H1 (cell line): ENCODE data around the gene TMEM178B. TPM values are rescaled to one million over a fixed set of nuclear protein-coding genes. Genes with fewer than 3 reads are reported as not detected.

Experiments used
- CTCF ChIA-PET: fragments of 300-600 bp; sonication (Branson Sonifier 250); formaldehyde crosslinking; loops from one replicate; lab custom pipeline; 2021; ENCODE audit not compliant: partially characterized antibody; lab: Charles Lee
- POLR2A ChIA-PET: fragments of 300-600 bp; sonication (Branson Sonifier 250); formaldehyde crosslinking; loops from one replicate; lab custom pipeline; 2021; ENCODE audit warnings: inconsistent platforms; ENCODE audit not compliant: partially characterized antibody; lab: Charles Lee
- DNase-seq, 2 experiments: peaks; one replicate each; pipeline versions ENCODE4 v3.0.0 to v3.0.0-alpha.2; 2010 to 2022; ENCODE audit warnings: low spot score in 2 of 2, low read depth in 1 of 2, mixed read lengths in 1 of 2
- FAIRE-seq: peaks from 2 replicates; lab custom pipeline; 2011; peaks lifted over from hg19 to GRCh38; lab: Jason Lieb, UNC
- H2AFZ ChIP-seq: 2 replicates; pipeline ENCODE4 v1.8.1; 2012; ENCODE audit warnings: low read length, inconsistent platforms
- H2AK5ac ChIP-seq: 2 replicates; pipeline ENCODE4 v1.6.1; 2013; ENCODE audit warnings: low read depth, low read length
- H2BK120ac ChIP-seq: replicated peaks from 2 replicates; pipeline ENCODE3; 2013; ENCODE audit warnings: low read depth, low read length, inconsistent platforms
- H2BK12ac ChIP-seq: 2 replicates; pipeline ENCODE4 v1.6.1; 2013; ENCODE audit warnings: low read depth, low read length
- H2BK15ac ChIP-seq: 2 replicates; pipeline ENCODE4 v1.6.1; 2013; ENCODE audit warnings: low read length
- H2BK20ac ChIP-seq: 2 replicates; pipeline ENCODE4 v1.6.1; 2013; ENCODE audit warnings: low read length
- H2BK5ac ChIP-seq: 2 replicates; pipeline ENCODE4 v1.6.1; 2013; ENCODE audit warnings: low read depth, low read length
- H3K14ac ChIP-seq: 2 replicates; pipeline ENCODE4 v1.6.1; 2013; ENCODE audit warnings: inconsistent platforms; ENCODE audit not compliant: insufficient read length
- H3K18ac ChIP-seq: 2 replicates; pipeline ENCODE4 v1.6.1; 2013; ENCODE audit warnings: low read length; ENCODE audit errors: extremely low read depth
- H3K23ac ChIP-seq: 2 replicates; pipeline ENCODE4 v1.6.1; 2013; ENCODE audit warnings: inconsistent platforms; ENCODE audit not compliant: insufficient read length
- H3K23me2 ChIP-seq: 2 replicates; pipeline ENCODE4 v1.6.1; 2013; ENCODE audit warnings: low read depth, low read length
- H3K27ac ChIP-seq: 2 replicates; pipeline ENCODE4 v1.6.1; 2011; ENCODE audit warnings: low read depth, low read length, inconsistent platforms
- H3K27me3 ChIP-seq, 4 experiments: replicated peaks in 1 of 4; 1 replicate in 1 of 4; 2 replicates in 3 of 4; pipeline versions ENCODE4 v1.6.1 to v1.8.1; 2011 to 2013; ENCODE audit warnings: low read length in 3 of 4, mild to moderate bottlenecking in 3 of 4, inconsistent platforms in 2 of 4, mixed read lengths in 2 of 4, moderate library complexity in 1 of 4; ENCODE audit not compliant: control insufficient read depth in 3 of 4, insufficient read depth in 3 of 4; ENCODE audit errors: extremely low read depth in 1 of 4
- H3K36me3 ChIP-seq, 4 experiments: 2 replicates each; pipeline versions ENCODE4 v1.6.1 to v1.8.1; 2011 to 2013; ENCODE audit warnings: mild to moderate bottlenecking in 4 of 4, low read length in 3 of 4, moderate library complexity in 2 of 4, control low read depth in 1 of 4, inconsistent platforms in 1 of 4; ENCODE audit not compliant: insufficient read depth in 4 of 4, control insufficient read depth in 2 of 4
- H3K4ac ChIP-seq: replicated peaks from 2 replicates; pipeline ENCODE3; 2013; ENCODE audit warnings: low read length, low read depth, mixed read lengths, inconsistent platforms; ENCODE audit not compliant: insufficient read length
- H3K4me1 ChIP-seq, 4 experiments: replicated peaks in 1 of 4; 1 replicate in 1 of 4; 2 replicates in 3 of 4; pipeline versions ENCODE4 v1.6.1 to v1.8.1; 2011 to 2013; ENCODE audit warnings: low read length in 3 of 4, inconsistent platforms in 2 of 4, mixed read lengths in 1 of 4; ENCODE audit not compliant: insufficient read depth in 4 of 4, control insufficient read depth in 3 of 4
- H3K4me2 ChIP-seq, 2 experiments: 2 replicates each; pipeline versions ENCODE4 v1.6.1 to v1.8.1; 2011 to 2013; ENCODE audit warnings: low read depth in 2 of 2, low read length in 2 of 2, control low read depth in 1 of 2, inconsistent platforms in 1 of 2, mild to moderate bottlenecking in 1 of 2; ENCODE audit not compliant: insufficient read depth in 1 of 2
- H3K4me3 ChIP-seq, 4 experiments: fragments of 200-600, 300-600 bp in 1 of 4; sonication (generic), shearing (Covaris generic), sonication (Bioruptor Twin) in 1 of 4; 2 replicates each; pipeline versions ENCODE4 v1.5.1 to v1.8.1; 2011 to 2016; ENCODE audit warnings: low read length in 4 of 4, low read depth in 3 of 4, control low read depth in 2 of 4, inconsistent platforms in 2 of 4, mild to moderate bottlenecking in 2 of 4, mixed read lengths in 1 of 4, moderate library complexity in 1 of 4; ENCODE audit not compliant: insufficient read depth in 2 of 4; ENCODE audit errors: extremely low read depth in 1 of 4
- H3K56ac ChIP-seq: replicated peaks from 2 replicates; pipeline ENCODE3; 2013; ENCODE audit warnings: low read depth, mild to moderate bottlenecking, mixed read lengths, low read length, inconsistent platforms; ENCODE audit not compliant: insufficient read length
- H3K79me1 ChIP-seq: 2 replicates; pipeline ENCODE4 v1.6.1; 2013; ENCODE audit warnings: low read depth, low read length, control low read depth
- H3K79me2 ChIP-seq, 2 experiments: 2 replicates each; pipeline versions ENCODE4 v1.6.1 to v1.8.1; 2012 to 2013; ENCODE audit warnings: low read length in 2 of 2, mild to moderate bottlenecking in 2 of 2, inconsistent platforms in 1 of 2; ENCODE audit not compliant: insufficient read depth in 2 of 2, control insufficient read depth in 1 of 2
- H3K9ac ChIP-seq, 4 experiments: replicated peaks in 1 of 4; 1 replicate in 1 of 4; 2 replicates in 3 of 4; pipeline versions ENCODE4 v1.6.1 to v1.8.1; 2011 to 2013; ENCODE audit warnings: low read depth in 3 of 4, low read length in 3 of 4, control low read depth in 2 of 4, mild to moderate bottlenecking in 2 of 4, moderate library complexity in 2 of 4, inconsistent platforms in 1 of 4; ENCODE audit errors: extremely low read depth in 1 of 4
- H3K9me3 ChIP-seq, 2 experiments: 2 replicates each; pipeline versions ENCODE4 v1.6.1 to v1.8.1; 2012 to 2013; ENCODE audit warnings: mild to moderate bottlenecking in 2 of 2, moderate library complexity in 2 of 2, control low read depth in 1 of 2, inconsistent platforms in 1 of 2, low read depth in 1 of 2, low read length in 1 of 2, mixed read lengths in 1 of 2; ENCODE audit not compliant: insufficient read depth in 2 of 2
- H4K20me1 ChIP-seq, 2 experiments: replicated peaks in 1 of 2; 2 replicates each; pipeline versions ENCODE3 to v1.8.1; 2011 to 2013; ENCODE audit warnings: inconsistent platforms in 2 of 2, low read length in 2 of 2, mild to moderate bottlenecking in 1 of 2; ENCODE audit not compliant: insufficient read depth in 2 of 2, control insufficient read depth in 1 of 2
- H4K5ac ChIP-seq: 2 replicates; pipeline ENCODE4 v1.6.1; 2013; ENCODE audit warnings: low read length, low read depth, mixed read lengths, inconsistent platforms; ENCODE audit not compliant: insufficient read length
- H4K8ac ChIP-seq: 2 replicates; pipeline ENCODE4 v1.8.0; 2013; ENCODE audit warnings: mild to moderate bottlenecking, moderate library complexity, low read length, inconsistent platforms; ENCODE audit not compliant: insufficient read depth; ENCODE audit errors: extremely low read depth
- H4K91ac ChIP-seq: replicated peaks from 2 replicates; pipeline ENCODE3; 2013; ENCODE audit warnings: low read length, mixed read lengths, inconsistent platforms; ENCODE audit not compliant: insufficient read length
- BRCA1 ChIP-seq: IDR thresholded peaks from 2 replicates; pipeline ENCODE4 v1.6.1; 2012; ENCODE audit warnings: low read depth, low read length, improper control_type of control experiment
- CBX8 ChIP-seq: fragments of 300-800, 300-1000 bp; sonication (generic); IDR thresholded peaks from 2 replicates; pipeline ENCODE4 v1.7.1; 2016; ENCODE audit warnings: low read depth, low read length, borderline replicate concordance
- POLR2A ChIP-seq, 2 experiments: IDR thresholded peaks; 1 replicate in 1 of 2; 2 replicates in 1 of 2; pipeline ENCODE4 v1.6.1; 2011; ENCODE audit warnings: low read depth in 2 of 2, low read length in 2 of 2, mild to moderate bottlenecking in 2 of 2; ENCODE audit errors: control extremely low read depth in 1 of 2
- POLR2AphosphoS5 ChIP-seq: IDR thresholded peaks from 2 replicates; pipeline ENCODE4 v1.6.1; 2011; ENCODE audit warnings: low read depth, low read length
- RAD21 ChIP-seq, 2 experiments: IDR thresholded peaks in 1 of 2; conservative IDR thresholded peaks in 1 of 2; 2 replicates each; pipeline ENCODE4 v1.6.1; 2011; ENCODE audit warnings: low read depth in 2 of 2, low read length in 2 of 2, improper control_type of control experiment in 1 of 2, inconsistent platforms in 1 of 2, mild to moderate bottlenecking in 1 of 2, moderate library complexity in 1 of 2
- RBBP5 ChIP-seq: IDR thresholded peaks from 2 replicates; pipeline ENCODE4 v1.7.1; 2012; ENCODE audit warnings: low read depth, mild to moderate bottlenecking, inconsistent platforms, low read length, moderate library complexity, borderline replicate concordance
- SP1 ChIP-seq: IDR thresholded peaks from 2 replicates; pipeline ENCODE4 v1.6.1; 2011; ENCODE audit warnings: low read depth, low read length
- TBP ChIP-seq: IDR thresholded peaks from 2 replicates; pipeline ENCODE4 v1.6.1; 2011; ENCODE audit warnings: low read depth, low read length, improper control_type of control experiment
- TEAD4 ChIP-seq: IDR thresholded peaks from 2 replicates; pipeline ENCODE4 v1.6.1; 2012; ENCODE audit warnings: low read depth, low read length, inconsistent platforms, mixed read lengths
- WGBS, 2 experiments: shearing (Covaris generic) in 1 of 2; methylation state at CpG; one replicate each; pipeline versions ENCODE4 v1.1.6 to v1.1.7; 2013 to 2015; ENCODE audit warnings: low lambda C conversion rate in 2 of 2, mixed read lengths in 2 of 2, inconsistent platforms in 1 of 2, low coverage in 1 of 2, missing lambda C conversion rate in 1 of 2; ENCODE audit not compliant: insufficient replicate concordance in 2 of 2, insufficient coverage in 1 of 2, insufficient read length in 1 of 2; ENCODE audit errors: extremely low coverage in 1 of 2, missing lambda C conversion rate in 1 of 2; 5-methylcytosine and 5-hydroxymethylcytosine counted together
- polyA plus RNA-seq, 7 experiments: library from polyadenylated mRNA; depleted of rRNA in 3 of 7; stranded (reverse) in 5 of 7; unstranded in 2 of 7; fragments of >200 nt in 5 of 7; fragments of 200-250 nt in 2 of 7; gene quantifications; 1 replicate in 5 of 7; 2 replicates in 1 of 7; 4 replicates in 1 of 7; pipeline versions ENCODE4 v1.2.1 to v1.2.3, GENCODE V29; 2011 to 2013; ENCODE audit warnings: missing spikeins in 2 of 7, mixed read lengths in 2 of 7
- total RNA-seq: library from RNA; stranded (reverse); fragmentation: NEBNext Ultra II Directional; extraction: Animal tissue kit (Norgen Biotek cat#: 25700); gene quantifications from 2 replicates; pipeline ENCODE4 v1.2.1, GENCODE V29; 2021
- TF ChIP-seq, protein P1 (sequence below): IDR thresholded peaks from 2 replicates; pipeline ENCODE4 v1.6.1; 2011; ENCODE audit warnings: low read length, improper control_type of control experiment
- TF ChIP-seq, protein P2 (sequence below): IDR thresholded peaks from 2 replicates; pipeline ENCODE4 v1.6.1; 2012; ENCODE audit warnings: low read length, inconsistent platforms

The TMEM178B gene
- total and polyA plus RNA-seq, 2 of the 8 experiments (the other 6 are each of a cell fraction or from before 2014, with no cell fraction given): 5.3 to 18.1 TPM

DNA sequence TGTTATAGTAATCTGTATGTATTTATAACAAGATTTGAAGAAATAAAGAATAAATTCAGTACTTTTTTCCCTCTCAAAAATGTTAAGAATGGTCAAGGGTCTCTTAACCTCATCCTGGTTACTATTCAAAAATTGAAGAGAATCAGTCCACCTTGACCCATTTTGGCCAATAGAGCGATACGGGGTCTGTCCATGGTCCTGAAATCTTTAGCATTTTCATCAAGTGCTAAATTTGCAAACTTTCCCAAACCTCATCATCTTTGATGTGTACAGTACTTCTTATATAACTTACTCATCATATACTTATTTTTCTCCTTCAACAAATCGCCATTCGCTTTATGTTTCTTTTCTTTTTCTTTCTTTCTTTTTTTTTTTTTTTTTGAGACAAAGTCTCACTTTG lies 23.6 kb downstream of the TMEM178B start:
- ChIA-PET CTCF (interaction anchor here (0.6 to 1.3 kb wide), 4 partner anchors 17 to 343 kb away, joined by 3 to 4 read pairs (median 4); no protein-coding TSS in a partner anchor), POLR2A (no interaction called here)
- Histone ChIP-seq H3K4me3 (no peak overlapping the region), H3K9ac (no peak overlapping the region), H3K56ac (no peak overlapping the region), H2BK120ac (no peak overlapping the region), H3K23ac (no peak overlapping the region), H4K5ac (no peak overlapping the region), H2AFZ (no peak overlapping the region), H2AK5ac (no peak overlapping the region), H4K20me1 (peaks cover 0 to 1% of the 10 kb centered on the region in 2 experiments), H3K18ac (no peak overlapping the region), H2BK12ac (no peak overlapping the region), H3K27me3 (no peaks in the 10 kb centered on the region), H4K8ac (no peak overlapping the region), H3K36me3 (no peaks in the 10 kb centered on the region), H3K4me1 (peaks cover 0 to 20% (median 7%) of the 10 kb centered on the region in 4 experiments; a peak in 4 of 7 replicates), H4K91ac (no peak overlapping the region), H3K27ac (no peak overlapping the region), H3K4me2 (no peak overlapping the region), H3K9me3 (no peaks in the 10 kb centered on the region), H3K4ac (no peak overlapping the region), H3K79me1 (no peaks in the 10 kb centered on the region), H3K23me2 (no peaks in the 10 kb centered on the region), H2BK20ac (no peak overlapping the region), H2BK15ac (no peak overlapping the region), H3K14ac (no peak overlapping the region), H2BK5ac (no peak overlapping the region), H3K79me2 (peaks cover 0 to 34% of the 10 kb centered on the region in 2 experiments; a peak in 3 of 4 replicates)
- FAIRE-seq (peak; percentile 76), DNase-seq (no peak)
- WGBS, 2 experiments: 81 to 100% methylated on average over 2 to 4 of the region's 4 CpGs
- TF ChIP-seq CBX8: no peak
- TF ChIP-seq, protein P1, sequence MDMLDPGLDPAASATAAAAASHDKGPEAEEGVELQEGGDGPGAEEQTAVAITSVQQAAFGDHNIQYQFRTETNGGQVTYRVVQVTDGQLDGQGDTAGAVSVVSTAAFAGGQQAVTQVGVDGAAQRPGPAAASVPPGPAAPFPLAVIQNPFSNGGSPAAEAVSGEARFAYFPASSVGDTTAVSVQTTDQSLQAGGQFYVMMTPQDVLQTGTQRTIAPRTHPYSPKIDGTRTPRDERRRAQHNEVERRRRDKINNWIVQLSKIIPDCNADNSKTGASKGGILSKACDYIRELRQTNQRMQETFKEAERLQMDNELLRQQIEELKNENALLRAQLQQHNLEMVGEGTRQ: no peak
- no peak for TF ChIP-seq POLR2AphosphoS5
- no peak for TF ChIP-seq POLR2A (IDR thresholded peaks at IDR 0.05; ENCODE audit: control extremely low read depth in 1 of 2, low read depth in 2 of 2, low read length in 2 of 2)
- TF ChIP-seq, protein P2, sequence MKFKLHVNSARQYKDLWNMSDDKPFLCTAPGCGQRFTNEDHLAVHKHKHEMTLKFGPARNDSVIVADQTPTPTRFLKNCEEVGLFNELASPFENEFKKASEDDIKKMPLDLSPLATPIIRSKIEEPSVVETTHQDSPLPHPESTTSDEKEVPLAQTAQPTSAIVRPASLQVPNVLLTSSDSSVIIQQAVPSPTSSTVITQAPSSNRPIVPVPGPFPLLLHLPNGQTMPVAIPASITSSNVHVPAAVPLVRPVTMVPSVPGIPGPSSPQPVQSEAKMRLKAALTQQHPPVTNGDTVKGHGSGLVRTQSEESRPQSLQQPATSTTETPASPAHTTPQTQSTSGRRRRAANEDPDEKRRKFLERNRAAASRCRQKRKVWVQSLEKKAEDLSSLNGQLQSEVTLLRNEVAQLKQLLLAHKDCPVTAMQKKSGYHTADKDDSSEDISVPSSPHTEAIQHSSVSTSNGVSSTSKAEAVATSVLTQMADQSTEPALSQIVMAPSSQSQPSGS: no peak
- TF ChIP-seq RBBP5: no peak
- no peak for TF ChIP-seq TBP
- no peak for TF ChIP-seq SP1
- no peak for TF ChIP-seq BRCA1
- TF ChIP-seq TEAD4: no peak
- no peak for TF ChIP-seq RAD21 (IDR thresholded peaks at IDR 0.05 in 1 of 2, conservative IDR thresholded peaks at IDR 0.05 in 1 of 2; ENCODE audit: low read depth in 2 of 2, low read length in 2 of 2)
